Large intestine (tissue), 3 donors: Measurements from ENCODE around the gene RNASE7. TPM values are rescaled to one million over a fixed set of nuclear protein-coding genes. Genes with fewer than 3 reads are reported as not detected.
"Not testable (repeated sequence)": the region's sequence is repeated elsewhere in the genome, so short reads cannot be mapped to it uniquely, and the experiment has no call there.

Experiments used
- DNase-seq, 2 donors: peaks; one replicate each; pipeline versions ENCODE4 v3.0.0 to v3.0.0-alpha.2; 2013
- H3K27ac ChIP-seq: one replicate; pipeline ENCODE4 v1.5.1; 2013; ENCODE audit warnings: low read length
- H3K27me3 ChIP-seq: 2 replicates; pipeline ENCODE4 v1.6.1; 2013; ENCODE audit warnings: low read length; ENCODE audit not compliant: control insufficient read depth, insufficient read depth
- H3K36me3 ChIP-seq: 2 replicates; pipeline ENCODE4 v1.6.1; 2013; ENCODE audit warnings: low read length; ENCODE audit not compliant: control insufficient read depth, insufficient read depth
- H3K4me1 ChIP-seq: one replicate; pipeline ENCODE4 v1.6.1; 2013; ENCODE audit warnings: low read length; ENCODE audit not compliant: control insufficient read depth, insufficient read depth
- H3K4me3 ChIP-seq: one replicate; pipeline ENCODE4 v1.5.1; 2013; ENCODE audit warnings: low read length
- H3K9me3 ChIP-seq: one replicate; pipeline ENCODE4 v1.6.1; 2013; ENCODE audit warnings: mild to moderate bottlenecking, low read depth, low read length, moderate library complexity; ENCODE audit not compliant: control insufficient read depth
- WGBS: methylation state at CpG from one replicate; pipeline ENCODE4 v1.1.5; 2013; ENCODE audit warnings: low lambda C conversion rate; ENCODE audit not compliant: insufficient coverage; 5-methylcytosine and 5-hydroxymethylcytosine counted together
- polyA plus RNA-seq: library from polyadenylated mRNA; unstranded; fragments of 120-200 nt; gene quantifications from one replicate; pipeline ENCODE4 v1.2.1, GENCODE V29; 2013

Gene RNASE7
- polyA plus RNA-seq, 1 donor = 0.09 TPM

DNA sequence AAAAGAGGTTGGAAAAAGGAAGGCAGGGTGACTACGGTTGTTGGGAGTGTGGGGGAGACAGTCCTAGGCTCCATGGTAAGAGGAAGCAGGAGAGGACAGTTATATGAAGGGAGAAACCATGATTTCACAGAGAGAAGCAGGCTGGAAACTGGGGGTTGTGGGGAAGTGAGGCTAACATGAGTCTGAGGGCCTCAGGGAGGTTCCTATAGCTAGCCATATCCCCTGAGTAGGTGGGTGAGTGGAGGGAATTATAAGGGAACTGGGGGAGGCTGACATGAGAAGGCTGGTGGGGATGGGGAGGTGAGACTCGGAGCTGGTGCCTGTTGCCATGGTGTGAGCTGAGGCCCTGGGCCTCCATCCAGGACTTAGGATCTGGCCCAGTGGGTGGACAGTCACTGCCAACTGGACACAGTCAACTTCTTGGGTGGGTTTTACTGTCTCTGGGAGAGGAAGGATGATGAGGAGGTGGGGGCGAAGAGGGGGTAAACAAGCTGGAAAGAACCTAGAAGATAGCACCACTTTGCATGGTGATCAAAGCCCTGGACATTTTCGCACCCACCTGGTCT lies 8.9 kb upstream of the RNASE7 start:
- no peak for DNase-seq
- WGBS = 80% methylated on average over 1 of the region's 4 CpGs
- Histone ChIP-seq H3K9me3 (no peaks in the 10 kb centered on the region), H3K36me3 (no peaks in the 10 kb centered on the region), H3K4me1 (peaks cover 13% of the 10 kb centered on the region), H3K4me3 (no peak overlapping the region), H3K27ac (no peak overlapping the region), H3K27me3 (no peaks in the 10 kb centered on the region)

DNA sequence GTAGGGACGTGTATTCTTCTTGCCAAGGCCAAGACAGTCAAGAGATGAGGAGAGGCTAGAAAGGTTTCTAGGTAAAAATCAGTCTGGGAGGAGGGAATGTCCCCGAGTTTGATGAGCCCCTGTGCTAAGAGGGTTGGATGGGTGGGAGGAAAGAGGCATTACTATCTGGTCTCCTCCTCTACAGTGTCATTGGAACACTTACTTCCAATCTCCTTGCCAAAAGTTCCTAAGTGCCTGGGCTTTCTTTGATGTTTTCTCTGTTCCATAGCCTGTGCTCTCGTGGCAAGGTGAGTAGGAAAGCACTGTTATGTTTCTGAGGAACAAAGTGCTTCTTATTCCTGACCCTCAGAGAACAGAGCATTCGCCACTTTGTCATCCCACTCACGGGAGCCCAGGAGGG lies 7.5 kb upstream of the RNASE7 start, which contains the start of gene RNASE13:
Gene RNASE13 (minus strand): TSS at position 101 of the 400 bp plus-strand sequence. CDS start 519 bp downstream, outside the sequence.
- DNase-seq = no peak

DNA sequence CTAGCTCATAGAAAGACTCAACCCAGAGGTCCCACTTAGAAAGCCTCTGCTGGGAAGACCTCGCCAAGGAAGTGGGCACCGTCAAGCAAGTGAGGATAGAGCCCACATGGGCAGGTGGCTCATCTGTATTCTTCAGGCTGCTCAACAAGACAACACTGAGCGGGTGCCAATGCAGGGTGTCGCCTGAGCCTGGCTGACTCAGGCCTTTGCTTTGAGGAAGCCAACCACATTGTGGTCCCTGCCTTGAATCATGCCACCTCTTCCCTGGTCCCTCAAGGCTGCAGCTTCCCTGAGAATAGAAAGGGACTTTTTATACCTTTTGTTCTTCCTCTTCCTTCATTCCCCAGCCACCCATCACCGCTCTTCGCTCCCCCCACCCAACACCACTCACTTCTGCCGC lies 5.4 kb upstream of the RNASE7 start:
- H3K4me3 ChIP-seq = no peak overlapping the region
- WGBS = 100% methylated on average over 1 of the region's 7 CpGs
- H3K9me3 ChIP-seq = no peaks in the 10 kb centered on the region
- DNase-seq = no peak
- no peaks in the 10 kb centered on the region for H3K36me3 ChIP-seq
- H3K27me3 ChIP-seq = no peaks in the 10 kb centered on the region
- peaks cover 31% of the 10 kb centered on the region for H3K4me1 ChIP-seq
- H3K27ac ChIP-seq = no peak overlapping the region

More for the DNA sequence above, 7.5 kb upstream of the RNASE7 start, which contains the start of gene RNASE13:
- no peaks in the 10 kb centered on the region for H3K9me3 ChIP-seq
- no CpG with 5 or more reads among the region's 5 CpGs for WGBS
- H3K36me3 ChIP-seq = no peaks in the 10 kb centered on the region
- no peaks in the 10 kb centered on the region for H3K27me3 ChIP-seq
- no peak within 1 kb of the TSS for H3K27ac ChIP-seq
- no peak within 1 kb of the TSS for H3K4me3 ChIP-seq
- H3K4me1 ChIP-seq = peaks cover 28% of the 10 kb centered on the region

DNA sequence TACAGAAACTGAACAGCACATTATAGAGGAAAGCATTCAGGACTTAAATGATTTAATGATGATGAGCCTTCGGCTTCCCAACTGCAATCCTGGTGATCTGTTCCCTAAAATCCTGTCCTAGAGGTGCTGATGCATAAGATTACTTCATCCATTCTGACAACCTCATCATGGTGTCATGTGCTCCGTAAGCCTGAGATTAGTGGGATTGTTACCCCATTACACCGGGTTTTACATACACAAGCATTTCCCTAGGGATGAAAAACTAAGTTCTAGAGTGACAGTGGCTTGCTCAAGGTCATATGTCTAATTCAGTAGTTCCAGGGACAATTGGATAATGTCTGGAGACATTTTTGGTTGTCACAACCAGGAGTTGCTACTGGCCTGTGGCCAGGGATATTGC lies 5.0 kb upstream of the RNASE7 start:
- H3K4me3 ChIP-seq = no peak overlapping the region
- DNase-seq = no peak
- no peaks in the 10 kb centered on the region for H3K27me3 ChIP-seq
- no peak overlapping the region for H3K27ac ChIP-seq
- no CpG with 5 or more reads among the region's 3 CpGs for WGBS
- peaks cover 31% of the 10 kb centered on the region for H3K4me1 ChIP-seq
- H3K9me3 ChIP-seq = no peaks in the 10 kb centered on the region
- H3K36me3 ChIP-seq = no peaks in the 10 kb centered on the region

DNA sequence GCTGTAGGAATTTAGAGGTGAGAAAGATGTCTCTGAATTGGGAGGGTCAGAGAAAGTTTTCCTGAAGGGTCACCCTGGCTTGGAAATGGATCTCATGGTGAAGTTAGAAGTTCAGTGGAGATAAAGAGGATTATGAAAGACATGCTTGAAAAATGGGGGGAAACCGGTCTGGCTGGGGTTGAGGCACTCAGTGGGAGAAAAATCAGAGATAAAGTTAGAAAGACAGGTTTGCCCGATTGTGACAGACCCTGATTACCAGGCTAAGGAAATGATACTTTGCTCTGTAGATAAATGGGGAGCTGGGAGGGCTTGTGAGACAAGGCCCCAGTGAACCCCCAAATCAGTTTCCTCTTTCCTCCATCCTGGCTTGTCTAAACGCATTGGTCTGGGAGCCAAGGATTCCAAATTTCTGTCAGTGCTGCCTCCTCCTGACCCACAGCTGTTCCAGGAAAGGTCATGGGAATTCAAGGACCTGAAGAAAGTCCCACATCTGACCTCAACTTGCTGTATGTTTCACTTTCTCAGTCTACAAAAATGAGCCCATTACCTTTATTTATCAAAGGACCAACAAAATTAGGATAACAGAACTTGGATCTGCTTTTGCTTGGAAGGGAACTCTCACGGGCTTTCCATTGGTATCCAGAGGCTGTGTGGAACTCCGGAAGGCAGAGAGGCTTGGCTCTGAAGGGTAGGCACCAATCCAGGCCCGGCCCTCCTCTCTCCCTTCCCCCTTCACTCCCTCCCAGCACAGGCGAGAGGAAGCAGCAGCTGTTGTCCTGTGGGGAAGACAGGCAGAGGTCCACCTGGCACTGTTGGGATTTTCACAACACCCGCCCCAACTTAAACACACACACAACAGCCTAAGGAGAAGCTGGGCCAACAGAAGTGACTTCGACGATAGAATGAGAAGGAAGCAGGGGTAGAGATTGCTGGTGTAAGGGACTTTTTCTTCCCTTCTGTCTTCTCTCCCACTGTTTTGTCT lies 3.4 kb upstream of the RNASE7 start:
- H3K4me3 ChIP-seq = no peak overlapping the region
- peaks cover 37% of the 10 kb centered on the region for H3K4me1 ChIP-seq
- H3K9me3 ChIP-seq = no peaks in the 10 kb centered on the region
- DNase-seq = peak; percentile 72 to 87
- peak overlapping the region; percentile 48 for H3K27ac ChIP-seq
- H3K27me3 ChIP-seq = no peaks in the 10 kb centered on the region
- H3K36me3 ChIP-seq = no peaks in the 10 kb centered on the region
- WGBS = 13% methylated on average over 1 of the region's 10 CpGs

DNA sequence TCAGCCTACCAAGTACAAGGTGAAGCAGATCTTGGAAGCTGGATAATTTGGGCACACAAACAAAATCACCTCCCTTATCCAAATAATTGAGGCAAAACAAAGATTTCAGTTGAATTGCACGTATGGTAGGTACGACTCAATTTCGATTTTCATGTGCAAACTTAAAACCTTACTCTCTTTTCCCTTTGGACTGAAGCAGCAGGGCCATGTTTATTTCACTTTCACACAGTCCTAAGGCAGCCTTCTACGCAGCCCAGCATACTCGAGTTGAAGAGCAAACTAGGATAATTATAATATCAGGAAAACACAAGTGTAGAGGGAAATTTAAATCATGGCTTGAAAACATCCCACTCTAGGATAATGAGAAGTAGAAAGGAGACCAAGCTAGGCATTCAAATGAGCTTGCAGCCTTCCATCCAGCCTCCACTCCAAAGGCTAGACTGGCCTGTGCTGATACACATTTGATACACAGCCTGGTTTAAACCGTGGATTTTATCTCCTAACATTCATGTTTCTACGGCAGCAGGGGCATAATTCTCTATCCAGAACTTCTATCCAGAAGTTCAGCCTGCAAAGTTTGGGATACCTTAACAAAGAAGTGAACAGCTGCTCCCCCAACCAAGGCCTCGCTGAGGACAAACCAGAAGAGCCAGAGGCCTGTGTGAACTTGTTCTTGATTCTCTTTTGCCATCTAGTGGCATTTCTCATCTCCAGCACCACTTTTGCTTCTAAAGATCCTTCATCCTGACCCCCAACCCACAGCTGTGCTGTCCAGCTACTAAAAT lies 2.4 kb upstream of the RNASE7 start:
- no peaks in the 10 kb centered on the region for H3K36me3 ChIP-seq
- no peaks in the 10 kb centered on the region for H3K9me3 ChIP-seq
- peak overlapping the region; percentile 48 for H3K27ac ChIP-seq
- H3K4me3 ChIP-seq = no peak overlapping the region
- 95% methylated on average over 3 of the region's 8 CpGs for WGBS
- DNase-seq = peak; percentile 50 to 75
- H3K4me1 ChIP-seq = peaks cover 40% of the 10 kb centered on the region
- no peaks in the 10 kb centered on the region for H3K27me3 ChIP-seq

DNA sequence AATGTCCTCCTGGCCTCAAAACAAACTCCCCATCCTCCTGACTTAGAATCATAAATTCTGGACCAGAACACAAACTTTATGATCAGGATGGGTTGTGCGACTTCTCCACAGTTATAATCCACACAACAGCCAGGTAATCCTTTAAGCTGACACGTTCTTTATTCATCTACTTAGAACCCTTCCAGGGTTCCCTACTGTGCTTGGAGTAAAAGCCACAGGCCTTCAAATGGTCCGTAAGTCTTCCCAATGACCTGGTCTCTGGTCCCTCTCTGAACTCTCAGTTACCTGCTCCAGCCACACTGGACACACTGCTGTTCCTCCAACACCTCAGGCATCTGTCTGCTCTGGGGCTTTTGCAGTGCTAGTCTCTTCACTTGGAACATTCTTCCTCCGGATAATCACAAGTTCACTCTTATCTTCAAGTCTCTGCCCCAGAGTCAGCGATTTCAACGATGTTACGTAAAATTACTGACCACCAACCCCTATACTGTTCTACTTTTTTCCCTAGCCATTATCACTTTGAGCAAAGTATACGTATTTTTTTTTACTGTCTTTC lies 1.7 kb upstream of the RNASE7 start:
- H3K36me3 ChIP-seq = no peaks in the 10 kb centered on the region
- WGBS = 100% methylated on average over 3 of the region's 8 CpGs
- peaks cover 40% of the 10 kb centered on the region for H3K4me1 ChIP-seq
- H3K4me3 ChIP-seq = no peak overlapping the region
- H3K9me3 ChIP-seq = no peaks in the 10 kb centered on the region
- H3K27me3 ChIP-seq = no peaks in the 10 kb centered on the region
- H3K27ac ChIP-seq = no peak overlapping the region
- DNase-seq = no peak

DNA sequence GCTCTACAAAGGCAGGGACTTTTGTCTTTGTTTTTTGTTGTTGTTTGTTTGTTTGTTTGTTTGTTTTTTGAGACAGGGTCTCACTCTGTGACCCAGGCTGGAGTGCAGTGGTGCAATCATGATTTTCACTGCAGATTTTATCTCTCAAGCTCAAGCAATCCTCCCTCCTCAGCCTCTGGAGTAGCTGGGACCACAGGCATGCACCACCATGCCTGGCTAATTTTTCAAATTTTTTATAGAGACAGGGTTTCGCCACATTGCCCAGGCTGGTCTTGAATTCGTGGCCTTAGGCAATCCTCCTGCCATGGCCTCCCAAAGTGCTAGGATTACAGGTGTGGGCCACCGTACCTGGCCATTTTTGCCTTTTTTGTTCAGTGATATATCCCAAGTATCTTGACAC lies 1.2 kb upstream of the RNASE7 start:
- not testable (repeated sequence) for H3K27ac ChIP-seq, H3K27me3 ChIP-seq, H3K9me3 ChIP-seq, DNase-seq, H3K36me3 ChIP-seq, H3K4me3 ChIP-seq
- no CpG with 5 or more reads among the region's 3 CpGs for WGBS
- peaks cover 40% of the 10 kb centered on the region for H3K4me1 ChIP-seq

DNA sequence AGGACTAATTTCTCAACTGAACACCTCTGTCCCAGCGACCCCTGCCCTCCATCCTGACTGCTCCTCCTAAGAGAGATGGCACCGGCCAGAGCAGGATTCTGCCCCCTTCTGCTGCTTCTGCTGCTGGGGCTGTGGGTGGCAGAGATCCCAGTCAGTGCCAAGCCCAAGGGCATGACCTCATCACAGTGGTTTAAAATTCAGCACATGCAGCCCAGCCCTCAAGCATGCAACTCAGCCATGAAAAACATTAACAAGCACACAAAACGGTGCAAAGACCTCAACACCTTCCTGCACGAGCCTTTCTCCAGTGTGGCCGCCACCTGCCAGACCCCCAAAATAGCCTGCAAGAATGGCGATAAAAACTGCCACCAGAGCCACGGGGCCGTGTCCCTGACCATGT lies 756 bp downstream of the RNASE7 start:
- Histone ChIP-seq H3K4me1 (peaks cover 30% of the 10 kb centered on the region), H3K27me3 (no peaks in the 10 kb centered on the region), H3K27ac (no peak overlapping the region), H3K36me3 (no peaks in the 10 kb centered on the region), H3K9me3 (no peaks in the 10 kb centered on the region), H3K4me3 (no peak overlapping the region)
- WGBS = no CpG with 5 or more reads among the region's 8 CpGs
- DNase-seq = no peak
